ENCODE measurements around the gene CD37.
"Not testable (repeated sequence)": the region's sequence is repeated elsewhere in the genome, so short reads cannot be mapped to it uniquely, and the experiment has no call there.

GRCh38 chr19:49298653-49299052 lies 36.6 kb upstream of the CD37 start:
- TF ChIP-seq POLR2A (IDR thresholded peaks at IDR 0.05; ENCODE audit: low read length); GATA1 (IDR thresholded peaks at IDR 0.05; ENCODE audit: low read depth, low read length): not testable (repeated sequence)

All from erythroblast (primary cell).